DND-41 (cell line): ENCODE measurements around the gene TECR.

Experiments used
- ATAC-seq: fragments of 200-7000 bp; cut with Tn5 transposase; 3 replicates; pipeline ENCODE4 v1.9.1; 2021; ENCODE audit warnings: low read depth; ENCODE audit not compliant: insufficient read depth
- DNase-seq: peaks from one replicate; pipeline ENCODE4 v3.0.0-alpha.2; 2020
- H2AFZ ChIP-seq: 2 replicates; pipeline ENCODE4 v1.6.0; 2012; ENCODE audit warnings: low read depth, low read length
- H3K27ac ChIP-seq: 2 replicates; pipeline ENCODE4 v1.5.1; 2012; ENCODE audit warnings: low read length, inconsistent platforms
- H3K27me3 ChIP-seq: fragments of 200-600 bp; sonication (generic); 2 replicates; pipeline ENCODE4 v1.6.0; 2012; ENCODE audit warnings: low read length, mild to moderate bottlenecking, inconsistent platforms; ENCODE audit not compliant: insufficient read depth, poor library complexity
- H3K36me3 ChIP-seq: 2 replicates; pipeline ENCODE4 v1.5.1; 2012; ENCODE audit warnings: low read length, inconsistent platforms; ENCODE audit not compliant: insufficient read depth
- H3K4me1 ChIP-seq: 2 replicates; pipeline ENCODE4 v1.5.1; 2012; ENCODE audit warnings: mild to moderate bottlenecking, low read length; ENCODE audit not compliant: insufficient read depth
- H3K4me2 ChIP-seq: 2 replicates; pipeline ENCODE4 v1.6.0; 2012; ENCODE audit warnings: mild to moderate bottlenecking, moderate library complexity, low read length, inconsistent platforms; ENCODE audit not compliant: insufficient read depth
- H3K4me3 ChIP-seq, 2 experiments: fragments of 200-600 bp in 1 of 2; shearing (Covaris generic) in 1 of 2; 2 replicates each; pipeline ENCODE4 v1.5.1; 2012 to 2016; ENCODE audit warnings: inconsistent platforms in 2 of 2, low read length in 2 of 2, mild to moderate bottlenecking in 2 of 2, low read depth in 1 of 2, moderate library complexity in 1 of 2
- H3K79me2 ChIP-seq: 2 replicates; pipeline ENCODE4 v1.6.0; 2012; ENCODE audit warnings: low read length, inconsistent platforms; ENCODE audit not compliant: insufficient read depth
- H3K9ac ChIP-seq: 2 replicates; pipeline ENCODE4 v1.6.0; 2012; ENCODE audit warnings: low read depth, mild to moderate bottlenecking, inconsistent platforms, low read length, moderate library complexity
- H3K9me3 ChIP-seq: 2 replicates; pipeline ENCODE4 v1.5.1; 2012; ENCODE audit warnings: low read length, moderate library complexity, mild to moderate bottlenecking, inconsistent platforms; ENCODE audit not compliant: insufficient read depth, severe bottlenecking
- H4K20me1 ChIP-seq: 2 replicates; pipeline ENCODE4 v1.6.0; 2012; ENCODE audit warnings: low read length; ENCODE audit not compliant: insufficient read depth
- CTCF ChIP-seq: IDR thresholded peaks from 2 replicates; pipeline ENCODE4 v1.5.1; 2012; ENCODE audit warnings: borderline replicate concordance, low read length, moderate library complexity, mild to moderate bottlenecking; ENCODE audit not compliant: poor library complexity, severe bottlenecking; ENCODE audit errors: extremely low read depth
- EZH2 ChIP-seq: IDR thresholded peaks from 3 replicates; pipeline ENCODE4 v1.6.1; 2012; ENCODE audit warnings: borderline replicate concordance, low read depth, mild to moderate bottlenecking, moderate library complexity, low read length, inconsistent platforms; ENCODE audit not compliant: severe bottlenecking

The TECR gene

GRCh38 chr19:14577264-14577663 is 47.9 kb downstream of the TECR start:
- Histone ChIP-seq H4K20me1 (no peaks in the 10 kb centered on the region), H3K4me1 (peaks cover 5% of the 10 kb centered on the region), H3K4me2 (no peak overlapping the region), H3K27ac (no peak overlapping the region), H2AFZ (no peak overlapping the region), H3K9ac (no peak overlapping the region), H3K4me3 (no peak overlapping the region), H3K9me3 (no peaks in the 10 kb centered on the region), H3K79me2 (no peaks in the 10 kb centered on the region), H3K27me3 (no peaks in the 10 kb centered on the region), H3K36me3 (no peaks in the 10 kb centered on the region)
- ATAC-seq, result no peak
- no peak for DNase-seq
- TF ChIP-seq EZH2, result no peak
- no peak for TF ChIP-seq CTCF

- Histone ChIP-seq H3K4me2 (no peak overlapping the region), H3K9me3 (no peaks in the 10 kb centered on the region), H3K4me1 (peaks cover 3% of the 10 kb centered on the region), H3K79me2 (no peaks in the 10 kb centered on the region), H3K36me3 (no peaks in the 10 kb centered on the region), H3K4me3 (no peak overlapping the region), H4K20me1 (no peaks in the 10 kb centered on the region), H3K27me3 (no peaks in the 10 kb centered on the region), H3K27ac (no peak overlapping the region), H2AFZ (no peak overlapping the region; the same call in 1 of the 2 replicates), H3K9ac (no peak overlapping the region)
- ATAC-seq (no peak), DNase-seq (no peak)
- TF ChIP-seq CTCF (no peak), EZH2 (no peak)
Observed at GRCh38 chr19:14577885-14578427, 48.6 kb downstream of the TECR start.

- H3K79me2 ChIP-seq, result no peaks in the 10 kb centered on the region
- no peaks in the 10 kb centered on the region for H3K27me3 ChIP-seq
- no peak overlapping the region for H3K27ac ChIP-seq
- no peak overlapping the region for H3K4me3 ChIP-seq
- no peaks in the 10 kb centered on the region for H4K20me1 ChIP-seq
- no peak overlapping the region for H3K9ac ChIP-seq
- H3K4me2 ChIP-seq, result no peak overlapping the region
- no peak for DNase-seq
- ATAC-seq, result no peak
- H3K36me3 ChIP-seq, result no peaks in the 10 kb centered on the region
- TF ChIP-seq EZH2, result no peak
- no peak for TF ChIP-seq CTCF
- no peaks in the 10 kb centered on the region for H3K9me3 ChIP-seq
- H3K4me1 ChIP-seq, result no peaks in the 10 kb centered on the region
- no peak overlapping the region for H2AFZ ChIP-seq
Observed at GRCh38 chr19:14580623-14581237, 51.3 kb downstream of the TECR start.
